Keratinocyte (primary cell): ENCODE results near the gene SCAF8. TPM values are rescaled to one million over a fixed set of nuclear protein-coding genes. Genes with fewer than 3 reads are reported as not detected.

Experiments used
- DNase-seq: peaks from one replicate; pipeline ENCODE4 v3.0.0-alpha.2; 2011; ENCODE audit warnings: low read depth, missing footprints, low spot score
- FAIRE-seq: peaks from 2 replicates; lab custom pipeline; 2011; peaks lifted over from hg19 to GRCh38; lab: Jason Lieb, UNC
- H2AFZ ChIP-seq: 2 replicates; pipeline ENCODE4 v1.6.0; 2012; ENCODE audit warnings: low read length, control low read depth, inconsistent platforms; ENCODE audit not compliant: control insufficient read depth
- H3K27ac ChIP-seq: 2 replicates; pipeline ENCODE4 v1.5.1; 2011; ENCODE audit warnings: low read length; ENCODE audit not compliant: control insufficient read depth, insufficient read depth
- H3K27me3 ChIP-seq: 3 replicates; pipeline ENCODE4 v1.6.0; 2011; ENCODE audit warnings: low read length; ENCODE audit not compliant: control insufficient read depth, insufficient read depth; ENCODE audit errors: extremely low read depth
- H3K36me3 ChIP-seq, 2 experiments: 2 replicates in 1 of 2; 3 replicates in 1 of 2; pipeline ENCODE4 v1.5.1; 2011; ENCODE audit warnings: low read length in 2 of 2, mild to moderate bottlenecking in 1 of 2; ENCODE audit not compliant: control insufficient read depth in 2 of 2, insufficient read depth in 2 of 2; ENCODE audit errors: extremely low read depth in 1 of 2
- H3K4me1 ChIP-seq: 3 replicates; pipeline ENCODE4 v1.5.1; 2011; ENCODE audit warnings: low read length; ENCODE audit not compliant: control insufficient read depth, insufficient read depth; ENCODE audit errors: extremely low read depth
- H3K4me2 ChIP-seq: 3 replicates; pipeline ENCODE4 v1.6.0; 2011; ENCODE audit warnings: low read depth, low read length; ENCODE audit not compliant: control insufficient read depth, insufficient read depth; ENCODE audit errors: extremely low read depth
- H3K4me3 ChIP-seq, 3 experiments: fragments of 200-600 bp in 1 of 3; sonication (generic) in 1 of 3; 2 replicates in 2 of 3; 3 replicates in 1 of 3; pipeline ENCODE4 v1.5.1; 2011 to 2016; ENCODE audit warnings: low read length in 3 of 3, mild to moderate bottlenecking in 3 of 3, control low read depth in 2 of 3, inconsistent platforms in 1 of 3, low read depth in 1 of 3, mixed read lengths in 1 of 3, mixed run types in 1 of 3, moderate library complexity in 1 of 3; ENCODE audit not compliant: control insufficient read depth in 2 of 3, insufficient read depth in 2 of 3; ENCODE audit errors: extremely low read depth in 1 of 3
- H3K79me2 ChIP-seq: 2 replicates; pipeline ENCODE4 v1.6.0; 2012; ENCODE audit warnings: low read length; ENCODE audit not compliant: control insufficient read depth, insufficient read depth
- H3K9ac ChIP-seq: 3 replicates; pipeline ENCODE4 v1.6.0; 2011; ENCODE audit warnings: low read length; ENCODE audit not compliant: control insufficient read depth, insufficient read depth; ENCODE audit errors: extremely low read depth
- H3K9me1 ChIP-seq: 3 replicates; pipeline ENCODE4 v1.6.0; 2011; ENCODE audit warnings: low read length; ENCODE audit not compliant: control insufficient read depth, insufficient read depth; ENCODE audit errors: extremely low read depth
- H3K9me3 ChIP-seq: 2 replicates; pipeline ENCODE4 v1.5.1; 2012; ENCODE audit warnings: low read depth, low read length; ENCODE audit not compliant: control insufficient read depth
- H4K20me1 ChIP-seq: 3 replicates; pipeline ENCODE4 v1.6.0; 2011; ENCODE audit warnings: low read length; ENCODE audit not compliant: control insufficient read depth, insufficient read depth; ENCODE audit errors: extremely low read depth
- EZH2 ChIP-seq: IDR thresholded peaks from one replicate; pipeline ENCODE4 v1.6.1; 2012; ENCODE audit warnings: inconsistent platforms, mild to moderate bottlenecking, low read length, moderate library complexity
- dilution Hi-C: fragments of 300-500 bp; cut with MboI; formaldehyde crosslinking; loops from one replicate; pipeline ENCODE4 v1.7.0; 2020; ENCODE audit warnings: low sequenced_read_pairs; ENCODE audit not compliant: extremely low pct_ligation_motif_present
- polyA plus RNA-seq, 5 experiments: library from polyadenylated mRNA; depleted of rRNA in 3 of 5; stranded (reverse) in 3 of 5; stranded (forward) in 1 of 5; unstranded in 1 of 5; fragments of >200 nt; gene quantifications; 1 replicate in 1 of 5; 2 replicates in 3 of 5; 3 replicates in 1 of 5; pipeline versions ENCODE4 v1.2.1 to v1.2.3, GENCODE V29; 2011 to 2012; ENCODE audit warnings: missing spikeins in 2 of 5, low read depth in 1 of 5, low replicate concordance in 1 of 5
- TF ChIP-seq, protein P1 (sequence below), 3 experiments: IDR thresholded peaks in 1 of 3; conservative IDR thresholded peaks in 1 of 3; optimal IDR thresholded peaks in 1 of 3; 2 replicates in 2 of 3; 3 replicates in 1 of 3; pipeline versions ENCODE3 to v1.5.1; 2011; ENCODE audit warnings: low read length in 3 of 3, mild to moderate bottlenecking in 3 of 3, moderate library complexity in 2 of 3, control low read depth in 1 of 3, inconsistent platforms in 1 of 3; ENCODE audit not compliant: insufficient read depth in 2 of 3; ENCODE audit errors: extremely low read depth in 1 of 3

The SCAF8 gene
- polyA plus RNA-seq, 1 donor (not counting 4 experiments of a cell fraction or from before 2014, with no cell fraction given) = 19.1 TPM

- dilution Hi-C loops = no loop called here
- H3K9ac ChIP-seq = no peak overlapping the region
- H3K36me3 ChIP-seq = no peaks in the 10 kb centered on the region
- no peak overlapping the region for H3K27ac ChIP-seq
- DNase-seq (no peak), FAIRE-seq (no peak)
- no peaks in the 10 kb centered on the region for H3K9me3 ChIP-seq
- no peak overlapping the region for H3K4me3 ChIP-seq
- TF ChIP-seq EZH2 = no peak
- H2AFZ ChIP-seq = no peak overlapping the region
- no peak overlapping the region for H3K4me2 ChIP-seq
- H3K79me2 ChIP-seq = peaks cover 97% of the 10 kb centered on the region
- H4K20me1 ChIP-seq = peaks cover 14% of the 10 kb centered on the region
- H3K4me1 ChIP-seq = peaks cover 16% of the 10 kb centered on the region
- H3K9me1 ChIP-seq = no peaks in the 10 kb centered on the region
- no peaks in the 10 kb centered on the region for H3K27me3 ChIP-seq
These were observed 18.0 kb downstream of the SCAF8 start for GRCh38 chr6:154751011-154751800.

DNA sequence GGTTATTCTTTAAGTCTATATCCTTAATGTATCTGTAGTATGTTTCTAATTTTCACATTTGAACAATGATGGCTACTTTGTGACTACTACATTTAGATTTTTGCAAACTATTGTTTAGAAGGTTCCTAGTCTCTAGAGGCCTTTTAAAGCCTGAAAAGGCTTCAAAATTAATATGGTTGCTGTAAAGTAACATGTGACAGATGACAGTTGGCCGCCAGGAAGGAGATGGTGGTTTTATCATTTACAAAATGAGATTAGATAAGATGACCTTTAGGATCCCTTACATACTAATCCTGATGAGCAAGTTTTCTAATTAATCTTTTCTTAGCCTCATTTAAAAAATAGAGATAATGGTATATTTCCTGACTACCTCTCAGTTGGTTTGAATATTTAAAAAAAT is 18.8 kb downstream of the SCAF8 start:
- H3K9me3 ChIP-seq = no peaks in the 10 kb centered on the region
- H2AFZ ChIP-seq = no peak overlapping the region
- no peak overlapping the region for H3K4me2 ChIP-seq
- FAIRE-seq (no peak), DNase-seq (no peak)
- no peak overlapping the region for H3K4me3 ChIP-seq
- dilution Hi-C loops = no loop called here
- H3K36me3 ChIP-seq = no peaks in the 10 kb centered on the region
- H3K27ac ChIP-seq = no peak overlapping the region
- H4K20me1 ChIP-seq = peaks cover 20% of the 10 kb centered on the region
- no peak overlapping the region for H3K9ac ChIP-seq
- peaks cover 97% of the 10 kb centered on the region for H3K79me2 ChIP-seq
- H3K4me1 ChIP-seq = peaks cover 18% of the 10 kb centered on the region
- H3K27me3 ChIP-seq = no peaks in the 10 kb centered on the region
- TF ChIP-seq, protein P1, sequence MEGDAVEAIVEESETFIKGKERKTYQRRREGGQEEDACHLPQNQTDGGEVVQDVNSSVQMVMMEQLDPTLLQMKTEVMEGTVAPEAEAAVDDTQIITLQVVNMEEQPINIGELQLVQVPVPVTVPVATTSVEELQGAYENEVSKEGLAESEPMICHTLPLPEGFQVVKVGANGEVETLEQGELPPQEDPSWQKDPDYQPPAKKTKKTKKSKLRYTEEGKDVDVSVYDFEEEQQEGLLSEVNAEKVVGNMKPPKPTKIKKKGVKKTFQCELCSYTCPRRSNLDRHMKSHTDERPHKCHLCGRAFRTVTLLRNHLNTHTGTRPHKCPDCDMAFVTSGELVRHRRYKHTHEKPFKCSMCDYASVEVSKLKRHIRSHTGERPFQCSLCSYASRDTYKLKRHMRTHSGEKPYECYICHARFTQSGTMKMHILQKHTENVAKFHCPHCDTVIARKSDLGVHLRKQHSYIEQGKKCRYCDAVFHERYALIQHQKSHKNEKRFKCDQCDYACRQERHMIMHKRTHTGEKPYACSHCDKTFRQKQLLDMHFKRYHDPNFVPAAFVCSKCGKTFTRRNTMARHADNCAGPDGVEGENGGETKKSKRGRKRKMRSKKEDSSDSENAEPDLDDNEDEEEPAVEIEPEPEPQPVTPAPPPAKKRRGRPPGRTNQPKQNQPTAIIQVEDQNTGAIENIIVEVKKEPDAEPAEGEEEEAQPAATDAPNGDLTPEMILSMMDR (optimal IDR thresholded peaks at IDR 0.05 in 1 of 3, IDR thresholded peaks at IDR 0.05 in 1 of 3, conservative IDR thresholded peaks at IDR 0.05 in 1 of 3; ENCODE audit: extremely low read depth in 1 of 3, insufficient read depth in 2 of 3, low read length in 3 of 3) = no peak
- TF ChIP-seq EZH2 = no peak
- H3K9me1 ChIP-seq = no peaks in the 10 kb centered on the region
